Parathyroid adenoma (tissue), 2 donors: ENCODE results near the gene SDR39U1.

Experiments
- H2AFZ ChIP-seq: fragments of 300-600 bp; sonication (generic); one replicate; pipeline ENCODE4 v1.7.0; 2017; ENCODE audit warnings: antibody characterized with exemption, mild to moderate bottlenecking
- H3K27ac ChIP-seq: fragments of 300-600 bp; sonication (generic); one replicate; pipeline ENCODE4 v1.7.0; 2017
- H3K27me3 ChIP-seq: fragments of 300-600 bp; sonication (generic); one replicate; pipeline ENCODE4 v1.7.0; 2017; ENCODE audit warnings: low read length; ENCODE audit not compliant: control insufficient read depth, insufficient read depth
- H3K36me3 ChIP-seq: fragments of 300-600 bp; sonication (generic); one replicate; pipeline ENCODE4 v1.7.0; 2017; ENCODE audit warnings: low read length; ENCODE audit not compliant: control insufficient read depth, insufficient read depth
- H3K4me1 ChIP-seq: fragments of 300-600 bp; sonication (generic); one replicate; pipeline ENCODE4 v1.7.0; 2017; ENCODE audit warnings: control low read depth
- H3K4me2 ChIP-seq: fragments of 300-600 bp; sonication (generic); one replicate; pipeline ENCODE4 v1.7.0; 2017; ENCODE audit warnings: low read length
- H3K4me3 ChIP-seq: fragments of 300-600 bp; sonication (generic); one replicate; pipeline ENCODE4 v1.7.0; 2017; ENCODE audit warnings: low read depth, low read length
- H3K79me2 ChIP-seq: fragments of 300-600 bp; sonication (generic); one replicate; pipeline ENCODE4 v1.7.0; 2017; ENCODE audit warnings: control low read depth
- H3K9ac ChIP-seq: fragments of 300-600 bp; sonication (generic); one replicate; pipeline ENCODE4 v1.7.0; 2017; ENCODE audit warnings: mild to moderate bottlenecking
- H3K9me3 ChIP-seq: fragments of 300-600 bp; sonication (generic); one replicate; pipeline ENCODE4 v1.7.0; 2017; ENCODE audit warnings: low read length; ENCODE audit not compliant: control insufficient read depth
- CTCF ChIP-seq: fragments of 300-600 bp; sonication (generic); IDR thresholded peaks from one replicate; pipeline ENCODE4 v1.7.0; 2017; ENCODE audit warnings: antibody characterized with exemption, mild to moderate bottlenecking
- donor health status: primary hyperparathyroidism.

The SDR39U1 gene

DNA sequence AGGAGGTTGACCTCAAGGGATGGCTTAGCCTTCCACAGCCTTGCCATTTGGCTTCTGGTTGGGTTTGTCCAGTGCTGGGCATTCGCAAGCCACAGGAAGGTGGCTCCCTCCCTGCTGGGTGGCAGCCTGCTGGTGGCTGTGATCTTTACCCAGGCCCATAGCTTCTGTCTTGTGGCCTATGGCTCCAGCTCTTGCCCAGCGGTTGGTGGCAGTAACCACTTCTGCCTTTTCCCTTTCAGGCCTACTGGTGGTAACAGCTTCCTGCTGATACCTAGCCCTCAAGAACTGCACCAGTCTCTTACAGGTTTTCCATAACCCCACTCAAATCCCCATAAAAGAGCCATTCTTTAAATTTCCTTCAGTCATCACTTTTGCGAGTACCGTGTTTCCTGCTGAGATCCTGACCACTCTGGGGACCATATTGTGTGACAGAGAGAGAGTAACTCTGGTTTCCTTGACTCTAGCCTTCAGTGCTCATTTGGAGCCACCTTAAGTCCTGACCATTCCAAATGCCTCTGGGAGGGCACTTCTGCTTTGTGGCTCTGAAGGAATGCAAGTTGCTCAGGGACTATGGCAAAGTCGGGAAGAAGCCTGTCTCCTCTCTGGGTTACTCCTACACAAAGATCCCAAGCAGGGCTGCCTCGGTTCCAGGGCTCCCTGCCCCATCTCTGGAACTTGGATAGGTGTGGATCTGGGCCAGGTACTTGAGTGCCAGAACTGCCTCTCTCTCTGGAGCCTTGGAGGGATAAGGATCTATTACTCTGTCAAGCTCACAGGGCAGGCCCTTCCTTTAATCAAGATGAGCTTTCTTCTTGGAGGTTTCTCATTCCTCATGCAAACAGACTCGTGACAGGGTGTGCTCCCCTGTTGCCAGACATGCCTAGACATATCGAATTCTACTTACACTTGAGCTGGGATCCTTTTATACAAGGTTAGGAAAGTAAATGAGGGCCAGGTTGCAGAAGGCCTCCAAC is 46.7 kb downstream of the SDR39U1 start:
- no peak for TF ChIP-seq CTCF
- Histone ChIP-seq H3K79me2 (peaks cover 2% of the 10 kb centered on the region), H3K27me3 (no peaks in the 10 kb centered on the region), H3K4me2 (no peak overlapping the region), H3K27ac (peak overlapping the region; percentile 16), H3K9ac (no peak overlapping the region), H3K4me1 (peaks cover 13% of the 10 kb centered on the region), H3K36me3 (no peaks in the 10 kb centered on the region), H3K4me3 (no peak overlapping the region), H2AFZ (peak overlapping the region; percentile 45), H3K9me3 (no peaks in the 10 kb centered on the region)

GRCh38 chr14:24394275-24394674 is 48.3 kb downstream of the SDR39U1 start:
- Histone ChIP-seq H2AFZ (no peak overlapping the region), H3K4me3 (no peak overlapping the region), H3K27me3 (no peaks in the 10 kb centered on the region), H3K4me1 (peaks cover under 1% of the 10 kb centered on the region), H3K9ac (no peak overlapping the region), H3K79me2 (no peaks in the 10 kb centered on the region), H3K9me3 (no peaks in the 10 kb centered on the region), H3K27ac (no peak overlapping the region), H3K4me2 (no peak overlapping the region), H3K36me3 (no peaks in the 10 kb centered on the region)
- no peak for TF ChIP-seq CTCF

- H3K4me2 ChIP-seq, result no peak overlapping the region
- no peaks in the 10 kb centered on the region for H3K4me1 ChIP-seq
- no peak overlapping the region for H3K9ac ChIP-seq
- H3K4me3 ChIP-seq, result no peak overlapping the region
- H3K79me2 ChIP-seq, result no peaks in the 10 kb centered on the region
- no peaks in the 10 kb centered on the region for H3K27me3 ChIP-seq
- no peak overlapping the region for H3K27ac ChIP-seq
- no peak overlapping the region for H2AFZ ChIP-seq
- no peak for TF ChIP-seq CTCF
- no peaks in the 10 kb centered on the region for H3K9me3 ChIP-seq
- no peaks in the 10 kb centered on the region for H3K36me3 ChIP-seq
Measured at GRCh38 chr14:24392325-24393091, 50.1 kb downstream of the SDR39U1 start.

- no peak for TF ChIP-seq CTCF
- Histone ChIP-seq H3K9me3 (no peaks in the 10 kb centered on the region), H2AFZ (no peak overlapping the region), H3K4me3 (no peak overlapping the region), H3K27me3 (no peaks in the 10 kb centered on the region), H3K9ac (no peak overlapping the region), H3K4me1 (no peaks in the 10 kb centered on the region), H3K27ac (no peak overlapping the region), H3K4me2 (no peak overlapping the region), H3K36me3 (no peaks in the 10 kb centered on the region), H3K79me2 (no peaks in the 10 kb centered on the region)
Measured at GRCh38 chr14:24390701-24391468, 51.7 kb downstream of the SDR39U1 start.
